GM19468 (cell line): ENCODE results near the gene GPN1.
"Not testable (repeated sequence)": the region's sequence is repeated elsewhere in the genome, so short reads cannot be mapped to it uniquely, and the experiment has no call there.

Experiments
- ATAC-seq: cut with Tn5 transposase; IDR thresholded peaks from one replicate; pipeline ENCODE4 v1.9.1; 2021; ENCODE audit warnings: mild to moderate bottlenecking, moderate library complexity, moderate number of reproducible peaks; ENCODE audit not compliant: unreplicated experiment; ENCODE audit errors: extremely low read depth

The GPN1 gene

DNA sequence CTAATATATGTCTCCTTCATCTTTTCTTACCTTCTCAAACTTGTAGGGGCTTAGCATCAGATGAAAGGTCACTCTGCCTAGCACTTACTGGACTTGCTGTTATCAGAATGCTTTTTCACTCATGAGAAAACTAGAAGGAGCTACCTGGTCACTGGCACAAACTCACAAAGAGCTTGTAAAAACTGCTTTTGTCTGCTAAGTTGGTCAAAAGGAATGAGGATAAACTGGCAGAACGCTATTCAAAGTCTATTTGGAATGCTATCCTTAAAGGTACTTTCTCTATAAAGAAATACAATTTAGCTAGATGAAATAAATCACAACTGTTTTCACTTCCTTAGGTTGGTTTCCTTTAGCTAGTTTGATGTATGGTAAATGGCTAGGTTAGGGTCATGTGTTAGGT is 2.5 kb upstream of the GPN1 start:
- not testable (repeated sequence) for ATAC-seq

DNA sequence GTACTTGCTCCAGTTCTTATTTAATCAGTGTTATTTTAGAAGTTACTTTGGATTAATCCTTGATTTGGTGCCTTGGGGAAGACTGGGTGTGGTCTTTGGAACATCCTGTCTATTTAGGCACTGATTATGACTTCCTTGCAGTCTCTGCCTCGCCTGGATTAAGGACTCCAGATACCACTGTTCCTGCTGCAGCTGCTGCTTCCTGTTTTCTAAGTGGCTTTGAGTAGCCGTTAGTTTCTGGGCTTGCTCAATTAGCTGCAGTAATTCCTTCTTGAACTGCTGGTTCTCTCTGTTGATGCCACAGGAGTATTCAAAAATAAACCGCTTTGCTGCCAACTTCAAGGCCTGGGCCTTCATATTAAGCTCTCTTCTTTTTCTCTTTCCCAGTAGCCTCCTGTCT is 1.9 kb upstream of the GPN1 start:
- ATAC-seq: not testable (repeated sequence)

DNA sequence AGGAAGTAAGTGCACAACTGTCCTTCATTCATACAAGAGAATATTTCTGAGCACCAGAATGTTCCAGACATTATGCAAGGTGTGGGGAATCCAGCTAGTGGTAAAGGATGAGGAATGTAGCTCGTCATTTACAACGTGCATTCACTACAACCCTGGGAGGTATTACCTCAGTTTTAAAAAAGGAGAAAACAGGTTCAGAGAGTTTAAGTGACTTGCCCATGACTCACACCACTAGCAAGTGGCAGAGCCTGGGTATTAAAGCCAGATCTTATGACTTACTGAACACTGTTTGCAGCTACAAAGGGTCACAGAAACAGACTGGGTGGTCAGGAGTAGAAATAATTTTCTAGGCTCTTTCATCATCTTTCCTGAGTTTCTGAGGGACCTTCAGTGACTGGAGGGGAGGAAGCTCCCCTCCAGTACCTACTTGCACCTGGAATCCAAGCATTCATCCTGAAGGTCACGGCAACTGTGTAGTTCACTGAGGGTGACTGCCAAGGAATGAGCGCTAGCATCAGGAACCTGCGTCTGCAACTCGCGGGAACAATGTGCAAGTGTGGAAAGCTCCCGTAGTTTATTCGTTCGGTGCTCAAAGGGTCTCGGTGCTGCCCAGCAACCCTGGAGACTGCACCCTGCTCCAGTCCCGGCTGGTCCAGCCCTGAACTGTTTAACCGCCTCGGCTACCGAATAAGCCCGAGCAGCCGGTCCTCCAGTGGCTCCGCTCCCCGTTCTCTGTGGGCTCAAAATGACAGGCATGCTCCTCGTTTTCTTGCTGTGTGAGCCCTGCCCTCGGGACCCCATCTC is 685 bp upstream of the GPN1 start:
- no peak for ATAC-seq

DNA sequence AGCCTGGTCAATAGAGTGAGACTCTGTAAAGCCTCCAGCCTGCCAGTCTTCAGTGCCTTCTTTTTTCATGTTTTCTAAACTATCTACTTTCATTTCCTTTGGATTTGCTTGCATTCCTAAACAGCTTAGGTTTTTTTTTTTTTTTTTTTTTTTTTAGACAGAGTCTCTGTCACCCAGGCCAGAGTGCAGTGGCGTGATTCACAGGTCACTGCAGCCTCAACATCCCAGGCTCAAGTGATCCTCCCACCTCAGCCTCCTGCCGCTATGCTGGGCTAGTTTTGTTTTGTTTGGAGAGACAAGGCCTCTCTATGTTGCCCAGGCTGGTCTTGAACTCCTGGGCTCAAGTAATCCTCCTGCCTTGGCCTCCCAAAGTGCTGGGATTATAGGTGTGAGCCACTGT is 1.4 kb downstream of the GPN1 start:
- not testable (repeated sequence) for ATAC-seq

DNA sequence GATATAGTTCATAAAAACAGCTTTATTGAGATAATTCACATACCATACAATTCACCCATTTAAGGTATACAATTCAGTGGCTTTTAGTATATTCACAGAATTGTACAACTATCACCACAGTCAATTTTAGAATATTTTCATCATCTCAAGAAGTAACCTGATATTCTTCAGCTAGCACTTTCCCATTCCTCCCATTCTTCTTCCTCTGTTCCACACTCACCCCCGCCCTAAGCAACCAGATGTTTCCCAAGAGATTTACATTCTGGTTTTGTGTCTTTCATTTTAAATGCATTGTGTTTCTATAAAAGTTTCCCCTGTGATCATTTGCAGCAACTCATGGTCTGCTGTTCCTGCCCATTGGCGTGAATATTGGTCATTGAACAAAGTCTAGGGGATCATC is 5.4 kb downstream of the GPN1 start:
- no peak for ATAC-seq

DNA sequence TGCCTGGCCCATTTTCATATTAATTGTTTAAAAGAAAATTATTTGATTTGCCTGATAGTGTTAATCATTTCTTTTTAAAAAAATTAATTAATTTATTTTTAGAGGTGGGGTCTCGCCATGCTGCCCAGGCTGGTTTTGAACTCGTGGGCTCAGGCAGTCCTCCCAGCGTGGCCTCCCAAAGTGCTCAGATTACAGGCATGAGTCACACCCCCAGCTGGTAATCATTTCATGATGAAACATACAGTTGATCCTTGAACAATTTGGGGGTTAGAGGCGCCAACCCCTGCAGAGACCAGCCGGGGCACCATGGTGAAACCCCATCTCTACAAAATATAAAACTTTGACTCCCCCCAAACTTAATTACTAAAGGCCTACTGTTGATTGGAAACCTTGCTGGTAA is 7.9 kb downstream of the GPN1 start:
- no peak for ATAC-seq

DNA sequence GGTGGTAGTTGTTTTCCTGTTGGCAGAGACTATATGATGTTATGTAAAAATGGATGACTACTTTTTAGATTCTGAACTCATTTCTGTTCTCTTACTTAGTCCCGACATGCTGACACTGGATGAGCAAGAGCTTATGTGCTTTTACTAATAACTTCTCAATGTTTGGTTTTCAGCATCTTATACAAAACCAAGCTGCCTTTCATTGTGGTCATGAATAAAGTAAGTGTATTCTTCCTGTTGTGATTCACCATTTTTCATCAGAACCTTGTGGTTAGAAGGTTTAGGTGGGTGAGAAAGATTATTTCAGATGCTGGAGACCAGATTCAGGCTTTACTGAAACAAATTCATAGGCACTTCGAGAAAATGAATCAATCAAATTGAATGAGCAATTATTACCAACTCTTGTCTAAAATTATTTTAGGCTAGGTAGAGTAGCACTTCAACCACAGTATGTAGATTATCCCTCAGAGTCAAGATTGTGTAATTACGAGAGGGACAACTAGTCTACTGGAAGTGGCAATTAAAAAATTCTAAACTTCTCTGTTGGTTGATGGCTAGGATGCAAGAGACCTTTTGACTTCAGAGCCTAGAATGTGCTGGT is 9.3 kb downstream of the GPN1 start:
- no peak for ATAC-seq

DNA sequence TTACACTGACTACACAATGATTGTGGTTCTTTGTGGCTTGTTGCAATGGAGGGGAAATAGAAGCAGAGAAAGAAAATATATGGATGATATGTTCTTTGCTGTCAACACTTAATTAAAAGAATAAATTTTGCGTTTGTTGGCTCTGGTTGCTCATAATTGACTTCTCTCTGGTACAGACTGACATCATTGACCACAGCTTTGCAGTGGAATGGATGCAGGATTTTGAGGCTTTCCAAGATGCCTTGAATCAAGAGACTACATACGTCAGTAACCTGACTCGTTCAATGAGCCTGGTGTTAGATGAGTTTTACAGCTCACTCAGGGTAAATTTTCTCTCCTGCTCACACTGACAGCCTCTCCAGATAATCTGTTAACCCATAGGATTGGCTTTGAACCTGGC is 9.9 kb downstream of the GPN1 start:
- ATAC-seq: no peak

DNA sequence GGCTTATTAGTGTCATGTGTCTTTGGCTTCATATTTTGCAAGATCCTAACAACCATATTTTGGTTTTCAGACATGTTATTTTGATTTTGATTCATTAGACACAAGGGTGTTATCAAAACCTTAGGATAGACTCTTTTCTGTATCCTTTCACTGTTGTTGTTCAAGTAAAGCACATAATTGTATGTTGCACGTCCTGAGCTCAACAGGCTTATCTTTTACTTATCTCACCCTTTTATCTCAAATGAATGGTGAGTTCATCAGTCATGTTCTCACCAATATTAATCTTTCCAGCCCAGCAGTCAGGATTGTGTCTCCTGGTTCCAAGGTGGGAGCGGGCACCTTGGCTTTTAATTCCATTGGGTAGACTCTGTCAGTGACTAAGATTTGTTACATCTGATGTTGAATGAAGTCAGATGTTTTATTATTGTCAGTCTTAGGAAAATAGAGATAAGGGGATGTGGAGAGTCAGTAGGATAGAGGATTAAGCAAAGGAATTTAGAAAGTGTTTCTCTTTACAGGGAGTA is 11.9 kb downstream of the GPN1 start:
- ATAC-seq: no peak

DNA sequence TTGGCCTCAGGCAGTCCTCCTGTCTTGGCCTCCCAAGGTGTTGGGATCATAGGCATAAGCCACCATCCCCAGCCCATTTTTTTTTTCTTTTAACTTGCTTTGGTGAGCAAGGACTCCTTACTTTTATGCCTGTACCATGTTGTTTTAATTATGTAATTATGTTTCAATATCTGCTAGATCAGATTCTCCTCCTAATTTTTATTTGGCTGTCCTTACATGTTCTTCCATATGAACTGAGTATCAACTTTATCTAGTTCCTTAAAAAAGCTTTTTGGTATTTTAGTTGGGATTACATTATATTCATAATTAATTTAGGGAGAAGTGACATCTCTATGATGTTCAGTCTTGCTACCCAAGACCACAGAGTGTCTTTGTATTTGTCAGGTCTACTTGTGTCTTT is 16.3 kb downstream of the GPN1 start:
- no peak for ATAC-seq

DNA sequence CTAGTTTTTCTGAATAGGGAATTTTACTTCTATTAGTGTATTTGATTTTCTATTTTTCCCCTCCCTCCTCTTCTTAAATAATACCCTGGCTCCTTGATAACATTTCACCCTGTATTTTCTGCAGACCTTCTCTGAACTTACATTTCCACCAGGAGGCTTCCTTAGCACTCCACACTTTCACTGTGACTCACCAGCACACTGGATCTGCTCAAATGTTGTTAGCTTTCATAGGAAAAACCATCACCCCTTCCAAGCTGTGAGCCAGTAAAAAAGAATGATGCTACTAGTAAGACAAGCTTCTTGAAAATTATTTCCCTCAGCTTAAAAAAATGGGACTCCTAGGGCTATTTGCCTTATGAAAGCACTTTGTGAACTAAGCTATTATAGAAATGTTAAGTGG is 18.4 kb downstream of the GPN1 start:
- no peak for ATAC-seq

DNA sequence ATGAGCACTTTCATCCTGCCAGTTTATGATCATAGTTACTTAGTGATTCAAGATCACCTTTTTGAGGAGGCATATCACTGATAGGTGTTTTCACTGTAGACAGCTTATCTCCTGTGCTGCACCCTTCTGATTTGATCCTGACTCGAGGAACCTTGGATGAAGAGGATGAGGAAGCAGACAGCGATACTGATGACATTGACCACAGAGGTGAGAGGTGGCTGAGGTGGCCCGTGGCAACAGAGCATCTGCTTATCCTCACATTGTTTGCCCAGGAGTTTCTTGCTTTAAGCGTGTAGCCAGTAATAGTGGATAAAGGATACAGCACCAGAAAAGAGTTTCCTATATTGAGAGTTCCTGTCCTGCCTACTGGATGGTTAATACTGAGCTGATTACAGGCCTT is 18.9 kb downstream of the GPN1 start:
- ATAC-seq: no peak

DNA sequence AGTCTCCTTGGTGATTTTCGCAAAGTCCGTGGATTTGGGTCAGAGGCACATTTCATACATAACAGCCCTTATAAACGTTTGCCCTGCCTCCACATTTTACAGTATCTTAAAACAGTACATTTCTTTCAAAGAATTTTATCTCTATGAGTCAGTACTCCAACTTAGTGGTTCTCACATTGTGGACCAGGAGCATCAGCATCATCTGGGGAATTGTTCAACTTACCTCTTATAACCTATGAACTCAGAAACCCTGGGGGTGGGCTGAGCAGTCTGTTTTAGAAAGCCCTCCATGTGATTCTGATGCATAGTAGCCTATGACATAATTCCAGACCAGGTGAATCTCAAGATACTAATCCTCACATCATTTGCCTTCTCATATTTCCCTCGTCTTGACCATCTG is 22.2 kb downstream of the GPN1 start:
- no peak for ATAC-seq

DNA sequence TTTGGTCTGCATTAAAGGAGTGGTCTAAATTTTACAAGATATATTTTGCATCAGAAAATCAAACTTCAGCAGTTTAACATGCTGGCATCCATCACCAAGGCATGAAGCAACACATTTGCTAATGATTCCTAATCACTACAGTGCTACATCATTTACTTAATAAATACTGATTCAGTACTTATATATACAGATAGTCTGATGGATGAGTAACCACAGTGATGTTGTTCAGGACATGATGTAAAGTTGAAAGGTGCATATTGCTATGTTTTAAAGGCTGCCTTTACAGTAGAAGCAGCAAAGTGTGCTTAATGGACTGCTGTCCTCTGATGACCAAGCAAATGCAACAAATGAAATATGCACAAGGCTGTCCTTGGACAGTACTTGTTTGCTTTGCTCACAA is 23.5 kb downstream of the GPN1 start:
- ATAC-seq: no peak

DNA sequence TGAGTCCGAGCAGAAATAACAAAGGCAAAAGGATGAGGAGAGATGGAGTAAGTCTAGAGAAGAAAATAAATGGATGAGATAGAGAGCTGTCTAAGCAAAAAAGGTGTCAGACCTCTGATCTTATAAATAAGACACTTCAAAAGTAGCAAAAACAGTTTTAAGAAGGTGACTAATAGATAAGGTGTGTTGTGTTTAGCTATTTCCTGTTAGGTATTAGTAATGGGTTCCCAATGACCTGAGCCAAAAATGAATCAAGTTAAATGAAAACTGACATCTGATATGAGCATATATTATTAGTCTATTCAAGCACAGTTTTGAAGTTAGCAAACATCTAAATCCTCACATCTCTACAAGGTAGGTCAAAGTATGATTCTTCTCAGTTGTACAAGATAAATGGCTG is 23.9 kb downstream of the GPN1 start:
- no peak for ATAC-seq

DNA sequence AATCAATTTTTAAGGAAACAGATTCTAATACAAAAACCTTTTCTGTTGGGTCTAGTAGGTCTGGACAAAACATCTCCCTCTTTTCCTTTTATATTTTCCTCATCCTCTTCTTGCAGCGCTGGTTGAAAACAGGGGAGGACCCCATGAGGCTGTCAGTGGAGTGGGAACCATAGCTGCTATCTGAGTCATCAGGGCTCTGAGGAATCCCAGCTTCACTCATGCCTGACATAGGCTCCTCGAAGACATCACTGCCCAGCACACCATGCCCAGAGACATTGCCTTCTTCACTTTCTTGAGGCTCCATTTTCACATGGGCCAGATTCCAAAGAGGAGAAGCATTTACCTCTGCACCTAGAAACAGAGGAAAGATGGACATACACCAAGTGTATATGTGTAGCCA is 24.5 kb downstream of the GPN1 start:
- ATAC-seq: no peak

DNA sequence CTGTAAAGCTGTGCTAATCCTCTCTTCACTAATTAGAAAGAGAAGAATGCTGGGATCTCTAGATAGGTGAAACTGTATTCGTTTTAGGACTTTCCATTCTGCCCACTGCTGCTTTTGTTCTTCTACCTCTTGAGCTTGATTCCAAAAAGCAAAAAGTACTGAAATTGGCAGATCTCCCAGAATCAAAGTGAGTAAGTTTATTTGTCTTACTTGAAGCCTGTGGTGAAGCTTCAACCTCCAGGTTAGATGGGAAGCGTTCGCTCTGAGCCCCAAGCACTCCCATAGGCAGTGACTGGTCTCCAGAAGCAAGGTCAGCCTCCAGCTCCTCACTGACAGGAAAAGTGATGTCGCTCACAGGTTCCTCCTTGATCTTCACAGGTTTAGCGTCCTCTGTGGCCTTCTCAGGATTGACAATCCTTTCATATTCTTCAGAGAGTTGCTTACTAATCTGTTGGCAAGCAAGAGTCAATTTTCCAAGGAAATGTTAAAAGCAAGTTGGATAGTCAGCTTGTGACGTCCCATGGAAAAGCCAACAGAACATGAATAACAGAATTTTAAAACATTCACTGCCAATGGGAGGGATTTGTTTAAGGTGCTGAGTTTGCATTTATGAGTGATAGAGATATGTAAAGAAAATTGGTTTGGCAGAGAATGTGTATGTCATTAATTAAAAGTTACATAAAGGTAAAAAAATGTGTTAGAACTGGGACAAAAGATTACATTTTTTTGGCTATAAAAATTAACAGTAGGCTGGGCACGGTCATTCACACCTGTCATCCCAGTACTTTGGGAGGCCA is 26.5 kb downstream of the GPN1 start:
- ATAC-seq: no peak

DNA sequence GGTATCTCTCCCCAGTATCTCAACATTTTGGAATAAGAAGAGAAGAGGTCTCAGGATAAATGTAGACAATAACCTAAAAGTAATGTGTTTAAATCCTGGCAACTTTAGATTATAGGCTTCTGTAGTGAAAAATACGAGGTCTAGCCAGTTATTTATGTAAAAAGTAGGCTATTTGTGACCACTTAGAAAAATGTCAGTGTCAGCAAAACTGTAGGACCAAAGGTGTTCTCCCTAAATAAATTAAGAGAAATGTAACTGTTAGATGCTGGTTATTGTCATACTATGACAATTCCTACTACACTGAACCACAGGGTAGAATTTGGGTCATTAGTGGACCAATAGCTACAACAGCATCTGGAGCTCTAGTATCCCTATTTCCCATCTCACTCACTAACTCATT is 32.5 kb downstream of the GPN1 start:
- ATAC-seq: no peak

DNA sequence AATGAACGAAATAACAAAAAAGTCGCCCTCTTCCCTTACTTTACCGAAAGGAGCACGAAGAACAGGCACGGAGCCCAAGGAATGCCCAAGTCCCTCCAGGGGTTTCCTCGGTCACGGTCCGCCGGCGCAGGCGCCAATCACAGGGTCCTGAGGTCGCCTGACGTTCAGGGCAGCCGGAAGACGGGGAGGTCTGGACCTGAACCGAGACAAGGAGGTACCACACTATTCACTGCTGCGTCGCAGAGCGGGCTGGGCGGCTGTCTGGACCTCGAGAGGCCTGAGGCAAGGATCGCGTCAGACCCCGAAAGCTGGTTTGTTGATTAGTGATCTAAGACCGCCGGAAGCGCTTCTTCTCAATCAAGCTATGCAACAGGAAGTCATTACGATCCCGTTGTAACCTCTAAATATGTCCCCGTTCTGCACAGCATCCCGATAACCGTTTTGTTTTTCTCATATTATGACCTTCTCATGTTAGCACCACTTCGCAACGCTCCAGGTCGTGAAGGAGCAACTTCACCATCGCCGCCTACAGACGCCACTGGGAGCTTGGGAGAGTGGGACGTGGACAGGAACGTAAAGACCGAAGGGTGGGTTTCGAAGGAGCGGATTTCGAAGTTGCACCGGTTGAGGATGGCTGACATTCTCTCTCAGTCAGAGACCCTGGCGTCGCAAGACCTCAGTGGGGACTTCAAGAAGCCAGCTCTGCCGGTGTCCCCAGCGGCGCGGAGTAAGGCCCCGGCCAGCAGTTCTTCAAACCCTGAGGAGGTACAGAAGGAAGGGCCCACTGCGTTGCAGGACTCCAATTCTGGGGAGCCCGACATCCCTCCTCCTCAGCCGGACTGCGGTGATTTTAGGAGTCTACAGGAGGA is 34.7 kb downstream of the GPN1 start, which contains the start of the genes SLC4A1AP and SUPT7L:
TSS of gene SLC4A1AP (plus strand) at position 605 of the 869 bp plus-strand sequence. CDS start at position 631, 26 bp downstream.
TSS of gene SUPT7L (minus strand) at position 330 of the 869 bp plus-strand sequence. CDS start 1,422 bp downstream, outside the sequence.
- no peak for ATAC-seq

DNA sequence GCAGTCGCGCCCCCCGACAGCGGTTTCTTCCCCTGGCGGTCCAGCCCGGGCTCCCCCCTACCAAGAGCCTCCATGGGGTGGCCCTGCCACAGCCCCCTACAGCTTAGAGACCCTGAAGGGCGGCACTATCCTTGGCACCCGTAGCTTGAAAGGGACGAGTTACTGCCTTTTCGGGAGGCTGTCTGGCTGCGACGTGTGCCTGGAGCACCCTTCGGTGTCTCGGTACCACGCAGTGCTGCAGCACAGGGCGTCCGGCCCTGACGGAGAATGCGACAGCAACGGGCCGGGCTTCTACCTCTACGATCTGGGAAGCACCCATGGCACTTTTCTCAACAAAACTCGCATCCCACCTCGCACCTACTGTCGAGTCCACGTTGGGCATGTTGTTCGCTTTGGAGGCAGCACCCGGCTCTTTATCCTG is 35.3 kb downstream of the GPN1 start:
- ATAC-seq: no peak
